Activated effector memory CD4-positive, alpha-beta T cell treated with anti-CD3 and anti-CD28 coated beads, Interleukin-2, amount 50 U/mL, for 16 hours (primary cell): ENCODE measurements around the gene RUNX3.

Source experiments
- DNase-seq: peaks from one replicate; pipeline ENCODE4 v3.0.0-alpha.2; 2020

RUNX3 gene

GRCh38 chr1:24963099-24963872, 33.2 kb upstream of the RUNX3 start:
- no peak for DNase-seq

DNA sequence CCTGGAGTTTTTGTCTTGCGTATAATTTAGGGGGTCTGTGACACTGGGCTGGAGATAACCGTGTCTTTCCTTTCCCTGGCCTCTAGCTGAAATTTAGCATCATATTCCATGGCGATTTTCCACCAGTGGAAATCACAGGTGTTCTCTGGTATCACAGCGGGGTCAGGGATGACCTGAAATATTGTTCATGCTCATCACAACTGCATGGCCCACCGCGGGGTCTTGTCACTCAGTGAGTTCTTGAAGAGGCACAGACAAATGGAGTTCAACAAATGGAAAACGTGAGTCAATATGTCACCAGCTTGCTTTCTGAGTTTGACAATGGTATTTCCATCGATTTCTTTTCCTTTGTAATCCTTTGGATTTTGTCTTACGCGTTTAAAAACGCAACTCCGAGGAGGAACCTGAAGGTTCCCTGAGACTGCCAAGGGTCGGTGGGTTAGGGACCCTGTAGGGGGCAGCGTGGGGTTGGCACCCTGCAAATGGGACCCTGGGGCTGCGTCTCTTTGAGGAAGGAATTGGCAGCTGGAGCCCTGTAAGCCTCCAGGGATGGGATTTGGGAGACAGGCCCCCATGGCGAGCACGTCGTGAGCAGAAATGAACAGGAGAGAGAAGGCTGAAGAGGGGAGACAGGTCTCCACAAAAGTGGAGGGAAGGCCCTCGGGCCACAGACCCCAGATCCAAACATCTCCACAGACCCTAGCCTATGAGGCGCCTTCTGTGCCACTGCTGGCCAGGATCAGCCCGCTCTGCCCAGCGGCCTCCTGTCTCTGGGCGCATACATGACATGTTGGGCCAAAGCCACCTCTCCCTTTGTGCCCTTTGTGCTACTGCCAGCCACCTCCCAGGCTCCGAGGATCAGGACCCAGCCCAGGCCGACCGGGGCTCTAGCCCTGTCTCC, 32.1 kb upstream of the RUNX3 start:
- DNase-seq, result no peak

GRCh38 chr1:24961334-24961733, 31.3 kb upstream of the RUNX3 start:
- DNase-seq, result no peak

DNA sequence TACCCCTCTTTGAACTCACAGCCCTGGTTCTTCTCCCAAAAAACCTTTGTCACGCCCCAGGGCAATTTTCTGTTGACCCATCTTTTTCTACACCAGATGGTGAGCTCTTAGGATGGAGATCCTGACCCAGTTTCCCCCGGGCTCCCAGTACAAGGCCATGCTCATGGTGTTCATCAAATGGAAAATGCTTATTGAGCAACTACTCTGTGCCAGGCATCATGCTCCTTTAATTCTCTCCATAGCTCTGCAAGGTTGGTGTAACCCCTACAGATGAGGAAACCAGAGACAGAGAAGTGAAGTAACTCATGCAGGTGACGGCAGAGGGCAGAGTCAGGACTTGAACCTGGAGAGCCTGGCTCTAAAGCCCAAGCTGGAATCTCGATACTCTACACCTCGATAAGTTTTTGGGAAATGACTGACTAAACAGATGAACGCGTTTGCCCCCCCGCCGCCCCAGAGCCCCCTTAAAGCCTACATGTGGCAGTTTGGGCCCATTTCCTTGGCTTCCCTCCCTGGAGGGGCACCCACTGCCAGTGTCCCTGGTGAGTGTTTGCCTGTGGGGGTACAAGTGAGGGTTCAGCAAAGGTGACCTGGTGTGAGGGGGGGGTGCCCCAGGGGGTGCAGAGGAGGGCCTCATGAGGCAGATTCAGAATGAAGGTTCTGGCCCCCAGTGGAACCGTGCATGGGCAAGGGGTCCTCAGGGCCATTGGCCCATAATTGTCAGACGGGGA, 30.2 kb upstream of the RUNX3 start:
- no peak for DNase-seq

DNA sequence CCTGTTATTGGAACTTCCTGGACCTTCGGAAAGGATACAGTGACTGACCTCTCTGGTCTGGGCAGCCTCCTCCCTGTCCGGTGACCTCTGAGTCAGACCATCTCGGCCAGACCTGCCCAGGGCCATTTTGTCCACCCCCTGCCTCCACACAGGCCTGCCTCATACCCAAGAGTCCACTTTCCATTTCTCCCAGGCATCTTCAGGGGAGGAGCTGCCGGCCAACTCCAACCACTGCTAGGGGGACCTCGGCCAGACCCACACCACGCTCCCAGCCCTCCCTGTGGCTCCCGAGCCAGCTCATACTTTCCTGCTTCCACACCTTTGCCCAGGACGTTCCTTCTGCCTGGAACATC, 29.5 kb upstream of the RUNX3 start:
- no peak for DNase-seq

GRCh38 chr1:24958766-24959622, 28.9 kb upstream of the RUNX3 start:
- no peak for DNase-seq

GRCh38 chr1:24957808-24958752, 28.0 kb upstream of the RUNX3 start:
- DNase-seq, result no peak

DNA sequence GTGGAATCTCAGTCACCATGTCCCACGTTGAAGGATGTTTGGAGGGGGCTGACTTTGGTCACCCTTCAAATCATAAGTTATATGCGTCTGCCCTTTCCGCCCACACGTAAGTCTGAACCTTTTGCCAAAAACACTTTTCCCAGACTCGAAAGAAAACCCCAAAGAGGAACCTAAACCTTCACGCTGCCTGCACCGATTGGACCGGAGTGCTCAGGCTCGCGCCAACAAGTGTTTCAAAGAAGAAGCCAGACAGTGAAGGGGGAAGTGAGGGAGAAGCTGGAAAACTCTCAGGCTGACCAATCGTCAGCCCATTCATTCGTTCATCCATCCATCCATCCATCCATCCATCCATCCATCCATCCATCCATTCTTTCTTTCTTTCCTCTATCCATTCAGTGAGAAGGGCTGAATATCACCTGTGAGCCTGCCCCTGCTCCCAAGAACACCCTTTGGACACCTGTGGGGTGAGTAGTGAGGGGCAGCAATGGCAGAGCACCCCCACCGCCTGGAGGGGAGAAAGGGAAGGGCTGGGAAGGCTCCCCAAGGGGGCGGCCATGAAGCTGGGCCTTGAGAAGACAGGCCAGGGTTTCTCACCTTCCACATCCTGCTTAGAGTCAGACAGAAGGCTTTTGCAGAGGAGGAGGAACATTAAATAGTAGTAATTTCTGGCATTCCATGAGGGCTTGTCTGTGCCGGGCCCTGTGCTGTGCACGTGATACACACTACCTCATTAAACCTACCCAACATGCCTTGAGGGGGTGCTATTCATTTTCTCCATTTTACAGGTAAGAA, 27.1 kb upstream of the RUNX3 start:
- DNase-seq, result no peak

DNA sequence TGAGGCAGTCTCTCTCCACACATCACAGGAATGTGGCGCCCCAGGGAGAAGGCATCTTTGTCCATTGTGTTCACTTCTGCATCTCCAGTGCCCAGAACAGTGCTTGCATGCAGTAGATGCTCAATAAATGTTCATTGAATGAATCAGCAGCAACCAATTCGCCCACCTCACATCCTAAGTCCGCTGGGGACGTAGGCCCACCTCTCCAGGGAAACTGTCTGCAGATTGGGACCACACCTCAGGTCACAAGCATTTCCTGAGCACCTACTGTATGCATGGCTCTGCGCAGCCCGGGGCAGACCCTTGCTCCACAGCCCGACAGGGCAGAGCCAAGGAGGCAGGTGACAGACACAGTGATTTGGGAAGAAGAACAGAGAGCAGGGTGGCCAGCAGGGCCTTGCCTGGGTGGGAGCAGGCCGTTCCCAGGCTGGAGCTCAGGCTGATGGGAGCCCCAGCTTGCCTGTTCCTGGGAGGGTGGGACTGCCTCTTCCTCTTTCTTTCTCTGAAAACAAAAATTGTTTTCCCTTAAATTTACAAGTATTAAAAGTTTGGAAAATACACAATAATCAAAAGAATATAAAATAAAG, 25.8 kb upstream of the RUNX3 start:
- DNase-seq, result no peak

DNA sequence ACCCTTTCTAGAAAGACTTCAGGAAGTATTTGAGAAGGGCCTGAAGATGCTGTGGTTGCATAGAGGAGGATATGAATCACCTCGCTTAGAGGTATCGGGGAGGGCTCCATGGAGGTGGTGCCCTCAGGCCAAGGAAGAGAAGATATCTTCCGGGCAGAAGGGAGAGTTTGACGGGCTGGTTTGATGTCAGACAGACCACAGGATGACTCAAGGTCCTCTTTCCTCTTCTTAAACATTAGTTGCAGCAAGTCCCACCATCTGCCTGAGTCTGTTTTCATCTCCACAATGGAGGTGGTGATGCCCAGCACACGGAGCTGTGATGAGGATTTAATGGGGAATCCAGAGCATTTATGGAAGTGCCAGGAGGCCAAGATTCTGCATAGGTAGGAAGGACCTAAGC, 25.1 kb upstream of the RUNX3 start:
- peak; percentile 87 for DNase-seq

- DNase-seq, result no peak
Observed at GRCh38 chr1:24954631-24955030, 24.6 kb upstream of the RUNX3 start.

- no peak for DNase-seq
Observed at GRCh38 chr1:24954022-24954421, 23.9 kb upstream of the RUNX3 start.

- DNase-seq, result no peak
Observed at GRCh38 chr1:24952413-24952841, 22.4 kb upstream of the RUNX3 start.

DNA sequence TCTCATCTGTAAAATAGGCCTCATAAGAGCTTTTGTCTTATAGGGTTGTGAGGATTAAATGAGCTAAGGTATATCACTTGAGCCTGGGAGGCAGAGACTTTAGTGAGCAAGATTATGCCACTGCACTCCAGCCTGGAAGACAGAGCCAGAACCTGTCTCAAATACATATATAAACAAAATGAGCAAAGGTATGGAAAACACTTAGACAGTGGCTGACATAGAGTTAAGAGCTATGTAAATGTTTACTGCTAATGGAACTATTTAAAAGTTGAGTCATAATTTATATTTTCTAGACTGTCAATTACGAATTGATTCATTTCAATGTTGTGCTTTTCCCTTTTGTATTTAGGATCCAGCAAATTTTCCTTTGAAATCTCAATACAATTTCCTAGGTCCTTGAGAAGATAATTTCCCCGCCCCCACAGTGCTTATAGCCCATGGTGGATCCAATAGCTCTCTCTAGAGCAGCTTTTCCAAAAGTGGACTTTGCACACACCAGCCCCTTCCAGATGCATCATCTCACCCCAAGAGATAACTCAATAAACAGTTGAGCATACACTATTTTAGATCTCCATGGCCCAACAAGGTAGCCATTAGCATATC, 21.8 kb upstream of the RUNX3 start:
- no peak for DNase-seq

DNA sequence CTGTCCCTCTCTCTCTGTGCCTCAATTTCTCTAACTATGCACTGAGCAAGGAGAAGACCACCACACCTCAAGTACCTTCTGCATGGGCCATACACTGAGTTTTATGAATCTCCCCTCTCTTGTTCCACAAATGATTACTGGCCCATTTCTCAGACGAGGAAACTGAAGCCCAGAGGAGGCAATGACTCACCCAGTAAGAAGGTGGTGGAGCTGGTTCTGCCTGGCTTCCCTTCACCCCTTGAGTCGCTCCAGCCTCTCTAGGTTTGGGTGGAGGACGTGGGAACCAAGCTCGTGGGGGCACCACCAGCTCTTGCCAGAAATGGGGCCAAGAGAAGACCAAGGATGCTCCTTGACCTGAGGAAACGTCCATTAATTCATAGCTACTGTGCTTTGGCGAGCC, 21.3 kb upstream of the RUNX3 start:
- DNase-seq, result no peak

- no peak for DNase-seq
Observed at GRCh38 chr1:24949331-24949881, 19.3 kb upstream of the RUNX3 start.

DNA sequence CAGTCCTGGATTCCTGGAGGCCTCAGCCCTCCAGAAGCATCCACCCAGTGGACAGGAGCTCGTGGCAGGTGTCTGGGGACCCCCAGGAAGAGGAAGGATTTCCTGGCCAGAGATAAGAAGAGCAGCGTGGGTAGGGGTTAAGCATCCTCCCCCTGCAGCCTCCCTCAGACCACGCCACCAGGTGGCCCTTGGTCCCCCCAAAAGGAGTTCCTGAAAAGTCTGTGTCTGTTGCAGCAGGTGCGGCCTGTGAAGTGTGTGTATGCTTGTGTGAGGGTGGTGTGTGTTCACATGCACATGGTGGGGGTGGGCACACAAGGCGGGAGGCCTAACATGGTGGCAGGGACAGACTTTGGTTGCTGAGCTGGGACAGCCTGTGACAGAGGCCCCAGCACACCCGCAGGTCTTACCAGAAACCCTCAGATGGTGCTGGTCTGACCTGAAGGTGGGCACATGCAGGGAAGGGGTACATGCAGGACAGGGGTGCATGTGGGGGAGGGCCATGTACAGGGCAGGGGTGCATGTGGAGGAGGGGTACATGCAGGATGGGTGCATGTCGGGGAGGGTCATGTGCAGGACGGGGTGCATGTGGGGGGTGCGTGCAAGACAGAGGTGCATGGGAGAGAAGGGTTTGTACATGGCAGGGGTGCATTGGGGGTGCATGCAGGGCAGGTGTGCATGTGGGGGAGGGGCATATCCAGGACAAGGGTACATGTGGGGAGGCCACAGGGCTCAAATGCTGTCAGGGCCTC, 18.2 kb upstream of the RUNX3 start:
- DNase-seq, result no peak

- no peak for DNase-seq
Observed at GRCh38 chr1:24946861-24947658, 17.0 kb upstream of the RUNX3 start.
